ENCODE results near the gene SMARCB1. TPM values are rescaled to one million over a fixed set of nuclear protein-coding genes. Genes with fewer than 3 reads are reported as not detected.

The SMARCB1 gene
- total RNA-seq, 1 experiment from 2014 or later: 115 TPM

GRCh38 chr22:23769321-23769965 is 17.3 kb upstream of the SMARCB1 start:
- Mint-ChIP-seq H3K9me3 (ENCODE audit: unreplicated experiment) (no peaks in the 10 kb centered on the region), H3K4me1 (ENCODE audit: insufficient read depth, unreplicated experiment) (peaks cover 18% of the 10 kb centered on the region), H3K27me3 (ENCODE audit: insufficient read depth, unreplicated experiment) (no peaks in the 10 kb centered on the region), H3K4me3 (ENCODE audit: unreplicated experiment) (no peak overlapping the region), H3K36me3 (ENCODE audit: insufficient read depth, unreplicated experiment) (peaks cover 6% of the 10 kb centered on the region), H3K27ac (ENCODE audit: low read depth, unreplicated experiment) (no peak overlapping the region)
- no TSS peak for BruUV-seq (replicated peaks)
- ChIA-PET CTCF (interaction anchor here (0.6 to 7.0 kb wide), 8 partner anchors 16 to 1054 kb away, joined by 3 to 53 read pairs (median 5); no protein-coding TSS in a partner anchor), POLR2A (interaction anchor here (2.0 kb wide), 1 partner anchor 82 kb away, joined by 11 read pairs; no protein-coding TSS in a partner anchor)
- no peak for DNase-seq (ENCODE audit: unreplicated experiment)
- intact Hi-C loops (cut with micrococcal nuclease): loop anchor here (5.0 kb wide), 2 partner anchors 78 to 227 kb away; no protein-coding TSS in a partner anchor
- TF ChIP-seq, protein P1, sequence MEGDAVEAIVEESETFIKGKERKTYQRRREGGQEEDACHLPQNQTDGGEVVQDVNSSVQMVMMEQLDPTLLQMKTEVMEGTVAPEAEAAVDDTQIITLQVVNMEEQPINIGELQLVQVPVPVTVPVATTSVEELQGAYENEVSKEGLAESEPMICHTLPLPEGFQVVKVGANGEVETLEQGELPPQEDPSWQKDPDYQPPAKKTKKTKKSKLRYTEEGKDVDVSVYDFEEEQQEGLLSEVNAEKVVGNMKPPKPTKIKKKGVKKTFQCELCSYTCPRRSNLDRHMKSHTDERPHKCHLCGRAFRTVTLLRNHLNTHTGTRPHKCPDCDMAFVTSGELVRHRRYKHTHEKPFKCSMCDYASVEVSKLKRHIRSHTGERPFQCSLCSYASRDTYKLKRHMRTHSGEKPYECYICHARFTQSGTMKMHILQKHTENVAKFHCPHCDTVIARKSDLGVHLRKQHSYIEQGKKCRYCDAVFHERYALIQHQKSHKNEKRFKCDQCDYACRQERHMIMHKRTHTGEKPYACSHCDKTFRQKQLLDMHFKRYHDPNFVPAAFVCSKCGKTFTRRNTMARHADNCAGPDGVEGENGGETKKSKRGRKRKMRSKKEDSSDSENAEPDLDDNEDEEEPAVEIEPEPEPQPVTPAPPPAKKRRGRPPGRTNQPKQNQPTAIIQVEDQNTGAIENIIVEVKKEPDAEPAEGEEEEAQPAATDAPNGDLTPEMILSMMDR (IDR thresholded peaks at IDR 0.05; ENCODE audit: unreplicated experiment): no peak

DNA sequence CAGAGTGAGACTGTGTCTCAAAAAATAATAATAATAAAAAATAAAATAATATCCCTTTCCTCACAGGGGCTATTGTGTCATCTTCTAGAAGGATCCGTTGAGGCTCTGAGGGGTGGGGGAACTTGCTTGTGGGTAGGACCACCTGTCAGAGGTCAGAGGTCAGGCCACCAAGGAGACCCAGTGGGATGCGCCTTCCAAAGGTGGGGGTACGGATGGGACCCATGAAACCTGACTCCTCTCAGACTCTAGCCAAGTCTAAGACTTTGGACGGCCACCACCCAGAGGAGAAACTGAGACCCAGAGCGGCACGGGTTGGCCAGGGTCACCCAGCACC is 14.5 kb upstream of the SMARCB1 start:
- DNase-seq (ENCODE audit: unreplicated experiment): no peak
- H3K27me3 Mint-ChIP-seq (ENCODE audit: insufficient read depth, unreplicated experiment): no peaks in the 10 kb centered on the region
- peak overlapping the region; percentile 40 for H3K4me3 Mint-ChIP-seq (ENCODE audit: unreplicated experiment)
- intact Hi-C loops (cut with micrococcal nuclease): no loop called here
- H3K27ac Mint-ChIP-seq (ENCODE audit: low read depth, unreplicated experiment): no peak overlapping the region
- H3K4me1 Mint-ChIP-seq (ENCODE audit: insufficient read depth, unreplicated experiment): peaks cover 15% of the 10 kb centered on the region
- no TSS peak for BruUV-seq (replicated peaks)
- POLR2A ChIA-PET: interaction anchor here (0.6 to 2.2 kb wide), 2 partner anchors 9 to 16 kb away, joined by 3 to 8 read pairs; no protein-coding TSS in a partner anchor
- peaks cover 6% of the 10 kb centered on the region for H3K36me3 Mint-ChIP-seq (ENCODE audit: insufficient read depth, unreplicated experiment)
- TF ChIP-seq, protein P1 (IDR thresholded peaks at IDR 0.05; ENCODE audit: unreplicated experiment): no peak
- CTCF ChIA-PET: interaction anchor here (7.0 kb wide), 1 partner anchor 78 kb away, joined by 53 read pairs; no protein-coding TSS in a partner anchor
- H3K9me3 Mint-ChIP-seq (ENCODE audit: unreplicated experiment): no peaks in the 10 kb centered on the region

GRCh38 chr22:23772649-23773473 is 13.9 kb upstream of the SMARCB1 start, which contains the start of gene MMP11:
TSS of gene MMP11 (plus strand) at chr22:23772849. CDS start at chr22:23772871, 22 bp downstream.
- peak within 1 kb of the TSS; percentile 40 for H3K4me3 Mint-ChIP-seq (ENCODE audit: unreplicated experiment)
- H3K4me1 Mint-ChIP-seq (ENCODE audit: insufficient read depth, unreplicated experiment): peaks cover 15% of the 10 kb centered on the region
- H3K27ac Mint-ChIP-seq (ENCODE audit: low read depth, unreplicated experiment): no peak within 1 kb of the TSS
- ChIA-PET POLR2A (interaction anchor here (0.6 to 2.2 kb wide), 2 partner anchors 8 to 15 kb away, joined by 3 to 8 read pairs; no protein-coding TSS in a partner anchor), CTCF (interaction anchor here (0.6 to 7.0 kb wide), 2 partner anchors 19 to 77 kb away, joined by 3 to 53 read pairs; partner anchors contain the start of gene VPREB3)
- no peaks in the 10 kb centered on the region for H3K27me3 Mint-ChIP-seq (ENCODE audit: insufficient read depth, unreplicated experiment)
- intact Hi-C loops (cut with micrococcal nuclease): no loop called here
- TF ChIP-seq, protein P1 (IDR thresholded peaks at IDR 0.05; ENCODE audit: unreplicated experiment): no peak
- H3K9me3 Mint-ChIP-seq (ENCODE audit: unreplicated experiment): no peaks in the 10 kb centered on the region
- H3K36me3 Mint-ChIP-seq (ENCODE audit: insufficient read depth, unreplicated experiment): peaks cover 6% of the 10 kb centered on the region
- BruUV-seq (replicated peaks): no TSS peak
- peak; percentile 27 for DNase-seq (ENCODE audit: unreplicated experiment)

Measured in MCF 10A (cell line).